Stimulated activated CD4-positive, alpha-beta T cell treated with anti-CD3 and anti-CD28 coated beads, Interleukin-2, amount 100 ng/mL, for 24 hours (primary cell): ENCODE measurements around the gene TREM1.

Source experiments
- DNase-seq, 2 donors: peaks; one replicate each; pipeline ENCODE4 v3.0.0-alpha.2; 2020

TREM1 gene

DNA sequence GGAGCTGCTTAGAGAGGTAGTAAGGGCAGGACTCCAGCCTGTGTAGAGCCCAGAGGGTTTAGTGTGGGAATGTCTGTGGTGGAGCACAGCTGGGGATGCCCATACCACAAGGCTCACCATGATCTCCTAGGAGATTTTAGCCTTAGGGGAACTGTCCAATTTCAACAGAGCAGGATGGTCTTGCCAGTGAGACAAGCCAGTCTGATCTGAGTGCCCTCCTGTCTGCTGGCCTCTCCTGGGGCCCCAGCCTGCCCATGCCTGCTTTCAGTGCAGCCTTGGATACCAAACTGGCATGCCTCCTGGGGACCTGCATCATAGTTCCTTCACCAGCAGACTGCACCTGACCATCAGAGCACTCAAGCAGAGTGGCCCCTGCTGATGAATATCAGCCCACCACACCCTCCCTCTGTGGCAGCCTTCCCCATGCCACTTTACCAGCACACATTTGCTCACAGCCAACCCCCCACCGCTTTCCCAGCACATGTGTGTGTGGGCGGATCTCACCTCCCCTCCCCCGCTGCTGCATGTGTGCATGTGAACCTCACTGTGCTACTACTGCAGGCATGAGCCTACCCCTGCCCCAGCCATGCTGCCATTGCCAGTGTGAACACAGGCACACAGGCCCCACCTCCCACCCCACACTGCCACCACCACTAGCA, 7.9 kb upstream of the TREM1 start:
- DNase-seq, result peak in 1 of 2 donors; percentile 24

DNA sequence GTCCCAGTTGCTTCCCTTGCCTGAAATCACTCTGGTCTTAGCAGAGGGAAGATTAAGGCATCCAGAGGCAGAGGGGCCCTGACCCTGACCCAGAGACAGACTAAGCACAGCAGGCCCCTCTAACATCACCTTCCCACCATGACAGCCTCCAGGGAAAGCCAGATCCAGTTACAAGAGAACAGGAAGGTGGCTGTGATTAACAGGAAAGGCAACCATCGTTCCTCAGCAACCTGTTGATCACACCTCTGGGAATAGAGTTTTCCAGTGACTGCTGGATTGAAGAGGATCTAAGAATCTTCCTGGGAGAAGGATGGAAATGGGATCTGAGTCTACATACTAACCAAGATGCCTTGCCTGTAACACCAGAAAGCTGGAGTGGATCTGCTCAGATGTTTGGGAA, 5.2 kb upstream of the TREM1 start:
- DNase-seq, result no peak

DNA sequence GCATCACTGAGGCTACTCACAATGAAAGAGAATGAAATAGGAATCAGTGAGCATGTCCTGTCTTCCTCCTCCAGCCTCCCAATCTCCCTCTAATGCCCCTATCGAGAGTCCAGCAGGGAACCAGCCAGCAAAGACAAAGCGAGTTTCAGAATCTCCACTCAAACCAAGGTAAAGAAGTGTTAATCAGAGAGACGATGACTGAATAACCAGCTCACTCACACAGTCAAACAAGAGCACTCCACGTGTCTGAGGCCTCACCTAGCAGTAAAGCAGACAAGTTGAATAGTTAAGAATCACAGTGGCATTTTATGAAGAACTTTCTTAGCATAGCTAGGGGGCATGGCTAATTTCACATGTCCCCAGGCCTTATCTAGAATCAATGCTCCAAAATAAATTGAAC, 3.3 kb upstream of the TREM1 start:
- no peak for DNase-seq

DNA sequence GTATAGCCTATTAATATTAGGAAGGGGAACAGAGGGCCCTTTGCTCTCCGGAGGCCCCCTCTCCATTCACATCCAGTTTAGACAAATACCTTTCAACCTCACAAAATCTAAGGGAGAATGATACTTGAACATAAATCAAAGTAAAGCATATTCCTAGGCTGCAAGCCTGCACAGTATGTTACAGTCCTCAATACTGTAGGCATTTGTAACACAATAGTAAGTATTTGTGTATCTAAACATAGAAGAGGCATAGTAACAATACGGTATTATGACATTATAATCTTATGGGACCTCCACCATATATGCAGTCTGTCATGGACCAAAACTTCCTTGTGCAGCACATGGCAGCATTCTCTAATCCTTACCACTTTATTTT, 2.3 kb upstream of the TREM1 start:
- DNase-seq, result no peak

DNA sequence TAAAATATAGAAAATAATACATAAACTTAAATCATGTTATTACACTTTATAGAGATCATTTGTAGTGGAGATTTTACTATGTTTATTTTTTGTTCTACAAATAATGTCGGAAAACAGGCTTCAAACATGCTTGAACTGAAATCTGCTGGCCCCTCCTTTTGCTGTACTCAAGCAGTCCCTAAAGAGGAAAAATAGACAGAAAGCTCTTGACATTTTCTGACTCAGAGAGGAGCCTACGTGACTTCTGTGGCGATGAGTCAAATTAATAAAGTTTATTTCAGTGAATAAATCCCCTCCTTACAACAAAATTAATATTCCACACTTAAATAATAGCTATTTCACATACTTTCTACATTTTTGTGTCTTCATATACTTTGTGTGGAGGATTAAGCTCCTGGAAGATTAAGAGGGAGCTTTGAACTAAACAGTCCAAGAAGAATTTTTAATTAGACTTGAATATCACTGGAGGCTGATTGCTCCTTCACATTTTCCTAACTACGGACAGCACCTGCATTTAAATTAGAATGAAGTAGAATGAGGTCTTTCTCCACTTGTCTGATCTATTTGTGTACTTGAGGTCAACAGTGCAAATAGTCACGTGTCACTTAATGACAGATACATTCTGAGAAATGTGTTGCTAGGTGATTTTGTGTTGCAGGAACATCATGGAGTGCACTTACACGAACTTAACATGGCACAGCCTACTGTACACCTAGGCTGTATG, 1.7 kb upstream of the TREM1 start:
- DNase-seq, result no peak

DNA sequence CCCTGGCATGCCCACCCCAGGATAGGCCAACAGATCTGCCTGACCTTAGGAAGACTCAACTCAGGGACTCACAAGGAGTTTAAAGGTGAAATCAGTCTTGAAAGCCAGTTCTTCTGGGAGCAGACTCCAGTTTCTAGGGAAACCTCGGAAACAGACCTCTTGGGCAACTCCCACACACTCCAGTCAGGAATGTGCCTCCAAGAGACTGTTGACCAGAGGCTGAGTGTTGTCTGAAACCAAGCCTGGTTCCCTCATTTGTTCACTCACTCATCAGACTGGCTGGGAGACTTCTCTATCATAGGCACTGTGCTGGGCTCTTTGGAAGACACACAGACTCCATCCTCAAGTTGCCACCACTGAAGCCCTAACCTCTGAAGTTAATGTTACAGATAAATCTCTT, 1.8 kb downstream of the TREM1 start:
- DNase-seq, result no peak

DNA sequence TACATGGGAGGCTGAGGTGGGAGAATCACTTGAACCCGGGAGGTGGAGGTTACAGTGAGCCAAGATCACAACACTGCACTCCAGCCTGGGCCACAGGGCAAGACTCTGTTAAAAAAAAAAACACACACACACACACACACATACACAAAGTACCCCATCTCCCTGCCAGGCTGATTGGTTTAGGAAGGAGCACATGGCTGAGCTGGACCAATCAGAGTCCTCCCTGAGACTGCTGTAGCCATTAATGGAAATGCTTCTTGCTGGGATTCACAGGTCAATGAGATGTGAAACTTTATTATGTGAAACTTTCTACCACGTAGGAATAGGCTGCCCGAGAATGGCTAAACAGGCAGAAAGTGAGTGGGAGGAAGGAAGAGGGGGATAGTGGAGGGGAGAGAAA, 2.9 kb downstream of the TREM1 start:
- DNase-seq, result no peak

DNA sequence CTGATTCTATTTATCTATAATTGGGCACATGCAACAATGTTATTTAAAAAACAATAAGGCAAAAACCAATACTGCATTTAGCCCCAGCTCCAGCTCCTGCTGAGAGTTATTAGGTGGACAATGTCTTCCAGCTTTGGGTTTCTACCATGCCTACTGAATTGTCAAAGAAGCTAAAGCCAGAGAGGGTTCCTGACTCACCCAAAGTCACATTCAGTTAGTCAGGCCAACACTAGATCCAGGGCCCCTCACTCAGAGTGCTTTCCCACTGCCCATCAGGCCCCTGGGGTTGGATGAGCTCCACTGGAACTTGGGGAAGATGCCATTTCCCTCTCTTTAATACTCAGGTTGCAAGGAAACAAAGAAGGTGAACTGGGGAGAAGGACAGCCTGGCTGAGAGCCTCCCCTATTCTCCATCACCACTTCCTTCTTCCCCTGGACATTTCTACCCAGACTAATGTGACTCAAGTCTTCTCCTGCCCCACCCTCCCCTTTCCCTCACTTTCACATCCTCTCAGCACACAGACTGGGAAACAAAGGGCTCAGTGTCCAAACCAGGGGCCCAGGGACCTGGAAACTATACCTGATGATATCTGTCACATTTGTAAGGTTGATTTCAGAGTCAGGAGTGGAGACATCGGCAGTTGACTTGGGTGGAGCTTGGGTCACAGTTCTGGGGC, 6.0 kb downstream of the TREM1 start:
- DNase-seq, result no peak

DNA sequence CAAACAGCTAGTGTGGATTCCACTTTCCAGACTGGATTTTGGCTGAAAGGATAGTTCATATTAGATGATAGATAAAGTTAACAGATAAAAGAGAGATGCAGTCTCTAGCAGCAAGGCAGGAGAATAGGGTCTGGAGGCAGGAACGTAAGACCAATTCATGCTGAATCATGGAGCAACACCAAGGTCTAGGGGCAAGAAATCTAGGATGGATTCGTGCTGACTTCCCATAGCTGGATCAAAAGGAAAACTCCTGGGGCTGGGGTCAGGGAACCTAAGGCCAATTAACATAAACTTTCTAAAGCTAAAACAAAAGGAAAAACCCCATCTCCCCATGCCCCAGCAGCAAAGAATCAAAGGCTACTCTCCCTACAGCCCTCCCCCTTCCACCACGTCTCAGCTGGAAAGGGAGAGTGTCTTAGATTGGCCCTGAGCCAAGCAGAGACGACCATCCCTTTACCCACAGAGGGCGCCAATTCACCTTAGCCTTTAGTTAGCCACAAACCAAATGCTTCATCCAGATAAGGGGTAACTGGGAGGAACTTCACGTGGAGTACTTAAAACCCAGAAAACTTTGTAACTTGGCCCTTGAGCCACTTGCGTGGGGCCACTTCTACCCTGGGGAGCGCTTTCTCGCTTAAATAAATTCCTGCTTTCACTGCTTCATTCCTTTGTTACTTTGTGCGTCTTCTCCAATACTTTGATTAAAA, 7.6 kb downstream of the TREM1 start:
- peak; percentile 65 for DNase-seq

DNA sequence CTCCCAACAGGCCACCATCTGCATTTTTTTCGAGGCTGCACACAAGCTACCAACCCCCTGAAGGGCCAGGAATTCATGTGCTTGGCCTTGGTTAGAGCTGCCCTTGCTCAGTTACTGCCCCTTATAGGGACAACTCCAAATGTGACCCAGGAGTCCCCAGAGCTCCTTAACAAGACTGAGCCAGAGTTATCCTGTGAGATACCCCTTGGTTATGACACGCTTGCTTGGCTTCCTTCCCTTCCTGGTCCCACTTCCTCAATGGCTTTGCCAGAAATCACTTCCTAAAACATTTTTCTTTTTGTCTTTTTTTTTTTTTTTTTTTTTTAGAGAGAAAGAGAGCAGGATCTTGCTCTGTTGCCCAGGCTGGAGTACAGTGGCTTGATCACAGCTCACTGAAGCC, 8.9 kb downstream of the TREM1 start:
- no peak for DNase-seq

DNA sequence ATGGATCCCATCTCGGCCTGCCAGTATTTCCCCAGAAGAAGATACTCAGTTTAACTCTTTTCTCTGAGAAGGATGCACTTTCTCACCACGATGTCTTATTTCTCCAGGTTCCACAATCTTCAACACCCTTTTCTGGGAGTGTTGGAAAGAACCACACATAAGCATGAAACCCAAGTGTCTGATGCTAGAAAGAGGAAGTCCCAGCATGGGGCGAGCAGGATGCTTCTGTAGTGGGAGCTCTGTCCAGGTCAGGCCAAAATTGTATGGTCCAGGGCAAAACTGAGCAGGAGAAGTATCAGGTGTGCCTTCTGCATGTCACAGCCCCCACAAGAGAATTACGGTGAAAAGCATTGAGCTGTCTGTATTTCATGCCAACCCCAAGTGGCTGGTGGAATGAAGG, 11.0 kb downstream of the TREM1 start:
- DNase-seq, result no peak

DNA sequence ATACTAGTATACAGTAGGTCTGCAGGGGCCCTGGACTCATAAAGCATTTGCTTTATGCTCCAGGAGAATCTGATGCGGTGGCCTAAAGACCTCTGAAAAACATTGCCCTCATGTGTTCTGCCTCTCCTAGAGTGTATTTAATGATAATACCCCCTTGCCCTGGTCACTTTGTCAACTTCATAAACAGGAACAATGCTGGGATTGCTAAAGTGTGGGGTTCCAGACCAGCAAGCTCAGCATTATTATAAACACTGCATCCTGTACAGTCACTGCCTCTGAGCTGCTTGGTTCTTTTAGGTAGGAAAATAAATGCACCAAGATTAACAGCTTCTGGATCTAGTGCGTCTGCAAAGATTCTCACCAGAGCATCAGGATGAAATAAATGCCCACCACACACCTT, 12.2 kb downstream of the TREM1 start:
- DNase-seq, result no peak

DNA sequence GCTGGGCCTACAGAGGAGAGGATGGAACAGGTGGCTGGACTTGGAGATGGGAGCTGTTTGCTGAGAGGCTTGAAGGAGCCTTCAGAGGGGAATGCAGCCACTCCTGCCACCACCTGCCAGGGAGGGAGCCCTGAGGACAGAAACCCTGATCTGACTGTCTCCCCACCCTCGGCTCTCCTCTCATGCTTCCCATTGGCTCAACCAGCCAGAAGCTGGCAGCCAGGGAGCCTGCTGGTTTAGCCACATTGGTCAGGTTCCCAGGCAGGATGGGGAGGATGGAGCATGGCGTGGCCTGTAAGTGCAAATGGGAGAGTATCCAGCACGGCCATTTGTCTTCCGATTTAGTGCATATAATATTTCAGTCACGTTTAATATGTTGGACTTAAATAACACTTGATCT, 12.8 kb downstream of the TREM1 start:
- DNase-seq, result no peak

DNA sequence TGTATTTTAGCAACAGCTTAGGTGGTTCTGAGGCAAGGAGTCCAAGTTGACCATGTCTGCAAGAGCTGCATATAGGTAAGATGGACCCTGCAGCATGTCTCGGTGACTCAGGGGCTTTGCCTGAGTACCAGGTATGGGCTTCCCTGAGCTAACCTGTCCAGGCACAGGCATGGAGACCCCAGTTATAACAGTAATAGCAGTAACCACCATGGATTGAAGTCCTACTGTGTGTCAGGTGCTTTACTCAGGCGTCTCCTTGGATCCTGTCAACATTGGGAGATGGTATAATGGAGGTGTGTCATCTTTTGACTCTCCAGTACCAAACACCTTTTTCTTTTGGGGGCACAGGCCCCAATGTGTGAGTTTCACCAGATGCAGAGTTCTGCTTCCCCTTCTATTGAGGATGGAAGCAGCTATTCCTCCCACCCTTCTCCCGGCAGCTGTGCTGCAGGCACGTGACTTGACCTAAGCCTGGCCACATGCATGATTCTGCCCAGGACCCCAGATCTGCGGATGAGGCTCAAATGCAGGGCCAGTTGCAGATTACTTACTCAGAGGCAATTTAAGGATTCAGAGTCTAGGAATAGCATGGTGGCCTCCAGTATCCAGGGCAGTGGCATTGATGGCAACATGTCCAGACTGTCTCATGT, 13.8 kb downstream of the TREM1 start:
- DNase-seq, result no peak

DNA sequence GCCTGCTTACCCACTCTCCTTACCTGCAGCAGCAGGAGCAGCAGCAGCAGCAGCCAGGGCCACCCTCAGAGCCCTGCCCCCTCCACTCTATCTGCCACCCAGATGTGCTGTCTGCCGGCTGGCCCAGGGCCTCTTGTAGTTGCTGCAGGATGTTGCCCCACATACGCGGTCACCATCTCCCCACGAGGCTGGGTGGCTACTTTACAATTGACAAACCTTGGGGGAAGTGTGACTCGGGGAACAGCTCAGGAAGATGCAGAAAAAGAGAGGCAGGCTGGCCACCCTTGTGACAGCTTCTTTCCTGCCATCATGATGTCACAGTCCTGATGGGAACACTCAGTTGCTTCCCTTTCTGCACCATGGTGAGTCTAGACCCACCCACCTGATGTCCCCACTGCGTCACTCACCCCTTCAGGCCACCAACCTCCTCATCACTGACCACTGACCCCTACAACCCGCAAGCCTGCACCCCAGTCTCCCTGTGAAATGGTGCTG, 14.5 kb downstream of the TREM1 start:
- DNase-seq, result no peak

DNA sequence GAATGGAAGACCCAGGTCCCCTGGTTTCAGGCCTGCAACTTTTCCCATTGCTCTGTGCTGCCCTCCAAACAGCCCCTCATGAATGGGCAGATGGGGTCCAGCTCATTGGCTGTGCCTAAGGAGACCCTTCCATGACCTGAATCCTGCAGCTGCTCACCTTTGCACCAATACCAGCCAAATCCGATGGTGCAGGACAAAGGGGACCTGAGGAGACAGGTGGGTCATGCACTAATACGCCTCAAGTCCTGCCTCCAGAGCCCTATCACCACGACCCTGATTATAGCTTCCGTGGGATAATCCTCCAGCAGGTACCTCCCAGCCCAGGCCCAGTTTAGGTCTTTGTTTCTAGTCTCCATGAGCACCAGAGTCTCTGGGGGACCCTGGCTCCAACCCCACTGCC, 16.8 kb downstream of the TREM1 start:
- DNase-seq, result no peak

DNA sequence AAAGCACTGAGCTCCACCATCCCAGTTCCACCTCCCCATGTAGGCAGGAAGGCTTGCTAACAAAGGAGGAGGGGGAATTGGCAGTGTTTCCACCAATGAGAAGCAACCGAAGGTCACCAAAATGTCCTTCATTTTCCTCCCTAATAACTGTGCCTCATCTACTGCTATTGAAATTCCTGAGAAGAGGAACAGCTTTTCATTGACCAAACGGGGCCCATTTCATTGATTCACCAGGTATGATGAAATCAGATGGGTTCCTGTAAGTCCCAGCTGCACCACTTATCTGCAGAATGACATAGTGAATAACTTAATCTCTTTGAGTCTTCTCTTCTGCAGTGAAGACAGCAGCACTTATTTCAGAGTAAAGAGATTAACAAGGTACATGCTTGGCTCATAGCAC, 17.3 kb downstream of the TREM1 start:
- no peak for DNase-seq

DNA sequence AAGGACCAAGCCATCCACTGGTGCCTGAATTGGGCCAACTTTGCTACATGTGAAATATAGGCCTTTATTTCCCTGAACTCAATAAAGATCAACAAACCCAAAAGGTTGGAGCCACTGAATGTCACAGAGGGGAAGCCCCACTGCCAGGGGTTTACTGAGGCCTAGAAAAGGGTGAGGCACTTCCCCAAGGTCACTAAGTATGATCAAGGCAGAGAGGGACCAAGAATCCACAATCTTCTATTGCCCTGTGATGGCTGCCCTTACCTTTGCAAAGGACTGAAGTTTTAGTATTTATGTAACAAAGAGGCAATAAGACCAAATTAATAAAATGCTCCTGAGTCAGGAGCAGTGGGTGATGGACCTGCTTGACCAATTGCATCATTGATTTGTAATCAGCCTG, 18.0 kb downstream of the TREM1 start:
- no peak for DNase-seq

DNA sequence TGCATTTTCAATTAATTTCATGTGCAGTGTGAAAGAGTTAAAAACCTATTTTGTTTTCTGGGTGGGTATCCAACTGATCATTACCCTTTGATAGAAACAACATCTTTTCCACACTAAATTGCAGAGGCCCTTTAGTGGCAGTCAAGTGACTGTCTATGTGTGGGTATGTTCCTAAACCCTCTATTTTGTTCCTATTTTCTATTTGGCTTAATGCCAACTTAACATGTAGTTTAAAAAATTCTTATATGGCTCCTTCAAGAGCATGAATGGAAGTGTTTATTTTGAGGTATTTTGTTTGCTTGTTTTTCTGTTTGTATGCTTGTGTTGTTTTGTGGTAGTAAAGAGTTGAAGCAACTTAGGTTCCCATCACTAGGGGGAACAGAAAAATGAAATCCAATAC, 19.9 kb downstream of the TREM1 start:
- no peak for DNase-seq

DNA sequence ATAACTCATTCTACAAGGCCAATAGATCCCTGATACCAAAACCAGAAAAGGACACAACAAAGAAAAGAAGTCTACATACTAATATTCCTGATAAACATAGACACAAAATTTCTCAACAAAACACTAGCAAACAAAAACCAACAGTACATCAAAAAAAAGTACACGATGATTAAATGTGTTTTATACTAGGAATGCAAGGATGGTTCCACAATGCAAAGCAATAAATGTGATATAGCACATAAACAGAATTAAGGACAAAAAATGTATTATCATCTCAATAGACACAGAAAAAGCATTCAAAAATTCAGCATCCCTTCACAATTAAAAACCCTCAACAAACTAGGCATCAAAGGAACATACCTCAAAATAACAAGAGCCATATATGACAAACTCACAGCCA, 23.2 kb downstream of the TREM1 start:
- DNase-seq, result no peak

DNA sequence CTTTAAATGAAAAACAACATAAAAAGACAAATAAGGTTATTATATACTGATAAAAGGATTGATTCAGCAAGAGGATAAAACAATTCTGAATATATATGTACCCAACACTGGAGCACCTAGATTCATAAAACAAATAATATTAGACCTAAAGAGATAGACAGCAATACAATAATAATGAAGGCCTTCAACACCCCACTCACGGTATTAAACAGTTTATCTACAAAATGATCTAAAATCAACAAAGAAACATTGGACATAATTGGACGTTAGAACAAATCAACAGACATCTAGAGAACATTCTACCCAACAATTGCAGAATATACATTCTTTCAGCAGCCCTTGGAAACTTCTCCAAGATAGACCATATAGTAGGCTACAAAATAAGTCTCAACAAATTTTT, 24.1 kb downstream of the TREM1 start:
- DNase-seq, result no peak

DNA sequence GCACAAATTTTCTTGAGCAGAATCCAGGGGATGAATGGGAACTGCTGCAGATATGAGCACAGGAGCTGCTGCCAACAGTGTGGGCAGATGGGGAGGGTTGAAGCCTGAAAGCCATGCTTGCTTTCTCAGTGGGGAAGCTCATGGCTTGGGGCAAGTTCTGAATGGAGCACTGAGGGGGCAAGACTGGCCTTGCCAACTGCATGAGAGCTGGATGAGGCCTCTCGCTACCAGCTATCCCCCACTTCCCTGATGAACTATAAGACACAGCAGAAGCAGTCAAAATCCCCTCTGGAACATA, 28.3 kb downstream of the TREM1 start:
- DNase-seq, result no peak
